GM23248 (cell line): ENCODE measurements around the gene CP.

Source experiments
- EZH2 ChIP-seq: fragments of 200-600 bp; sonication (generic); IDR thresholded peaks from 2 replicates; pipeline ENCODE4 v1.6.1; 2018; ENCODE audit warnings: antibody characterized with exemption, mild to moderate bottlenecking; ENCODE audit not compliant: insufficient read depth, poor library complexity, severe bottlenecking
- EZH2phosphoT487 ChIP-seq: fragments of 200-600 bp; sonication (generic); IDR thresholded peaks from 2 replicates; pipeline ENCODE4 v1.6.1; 2018; ENCODE audit warnings: antibody characterized with exemption, moderate library complexity, mild to moderate bottlenecking, low read depth; ENCODE audit not compliant: insufficient read depth

DNA sequence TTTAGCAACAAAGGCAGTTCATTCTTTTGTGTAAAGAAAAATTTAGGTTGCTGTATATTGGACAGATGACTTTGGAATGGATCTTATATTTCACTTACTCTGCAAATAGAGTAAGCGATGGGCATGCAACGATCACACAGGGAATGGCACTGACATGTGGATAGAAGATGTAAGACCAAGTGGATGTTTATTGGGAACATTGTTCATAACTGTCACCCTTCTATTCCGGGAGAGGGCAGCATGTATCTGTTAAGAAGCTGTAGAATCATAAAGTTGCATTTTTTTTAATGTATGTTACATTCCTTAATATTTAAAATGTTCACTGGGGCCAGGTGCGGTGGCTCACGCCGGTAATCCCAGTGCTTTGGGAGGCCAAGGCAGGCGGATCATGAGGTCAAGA lies 51.0 kb downstream of the CP start:
- TF ChIP-seq EZH2 (no peak), EZH2phosphoT487 (no peak)
